ENCODE measurements around the gene PCDHB10.
A peak's percentile ranks its signal among the peaks of the same experiment; 100 is the strongest.
"Not testable (repeated sequence)": the region's sequence is repeated elsewhere in the genome, so short reads cannot be mapped to it uniquely, and the experiment has no call there.

The PCDHB10 gene

DNA sequence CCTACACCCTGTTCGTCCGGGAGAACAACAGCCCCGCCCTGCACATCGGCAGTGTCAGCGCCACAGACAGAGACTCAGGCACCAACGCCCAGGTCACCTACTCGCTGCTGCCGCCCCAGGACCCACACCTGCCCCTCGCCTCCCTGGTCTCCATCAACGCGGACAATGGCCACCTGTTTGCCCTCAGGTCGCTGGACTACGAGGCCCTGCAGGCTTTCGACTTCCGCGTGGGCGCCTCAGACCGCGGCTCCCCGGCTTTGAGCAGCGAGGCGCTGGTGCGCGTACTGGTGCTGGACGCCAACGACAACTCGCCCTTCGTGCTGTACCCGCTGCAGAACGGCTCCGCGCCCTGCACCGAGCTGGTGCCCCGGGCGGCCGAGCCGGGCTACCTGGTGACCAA, 3.5 kb upstream of the PCDHB10 start:
- DNase-seq (ENCODE audit: low read depth), result not testable (repeated sequence)

DNA sequence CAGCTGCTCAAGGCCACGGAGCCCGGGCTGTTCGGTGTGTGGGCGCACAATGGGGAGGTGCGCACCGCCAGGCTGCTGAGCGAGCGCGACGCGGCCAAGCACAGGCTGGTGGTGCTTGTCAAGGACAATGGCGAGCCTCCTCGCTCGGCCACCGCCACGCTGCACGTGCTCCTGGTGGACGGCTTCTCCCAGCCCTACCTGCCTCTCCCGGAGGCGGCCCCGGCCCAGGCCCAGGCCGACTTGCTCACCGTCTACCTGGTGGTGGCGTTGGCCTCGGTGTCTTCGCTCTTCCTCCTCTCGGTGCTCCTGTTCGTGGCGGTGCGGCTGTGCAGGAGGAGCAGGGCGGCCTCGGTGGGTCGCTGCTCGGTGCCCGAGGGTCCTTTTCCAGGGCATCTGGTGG, 3.0 kb upstream of the PCDHB10 start:
- not testable (repeated sequence) for DNase-seq (ENCODE audit: low read depth)

DNA sequence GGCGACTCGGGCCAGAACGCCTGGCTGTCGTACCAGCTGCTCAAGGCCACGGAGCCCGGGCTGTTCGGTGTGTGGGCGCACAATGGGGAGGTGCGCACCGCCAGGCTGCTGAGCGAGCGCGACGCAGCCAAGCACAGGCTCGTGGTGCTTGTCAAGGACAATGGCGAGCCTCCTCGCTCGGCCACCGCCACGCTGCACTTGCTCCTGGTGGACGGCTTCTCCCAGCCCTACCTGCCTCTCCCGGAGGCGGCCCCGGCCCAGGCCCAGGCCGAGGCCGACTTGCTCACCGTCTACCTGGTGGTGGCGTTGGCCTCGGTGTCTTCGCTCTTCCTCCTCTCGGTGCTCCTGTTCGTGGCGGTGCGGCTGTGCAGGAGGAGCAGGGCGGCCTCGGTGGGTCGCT, 2.2 kb downstream of the PCDHB10 start:
- not testable (repeated sequence) for DNase-seq (ENCODE audit: low read depth)

DNA sequence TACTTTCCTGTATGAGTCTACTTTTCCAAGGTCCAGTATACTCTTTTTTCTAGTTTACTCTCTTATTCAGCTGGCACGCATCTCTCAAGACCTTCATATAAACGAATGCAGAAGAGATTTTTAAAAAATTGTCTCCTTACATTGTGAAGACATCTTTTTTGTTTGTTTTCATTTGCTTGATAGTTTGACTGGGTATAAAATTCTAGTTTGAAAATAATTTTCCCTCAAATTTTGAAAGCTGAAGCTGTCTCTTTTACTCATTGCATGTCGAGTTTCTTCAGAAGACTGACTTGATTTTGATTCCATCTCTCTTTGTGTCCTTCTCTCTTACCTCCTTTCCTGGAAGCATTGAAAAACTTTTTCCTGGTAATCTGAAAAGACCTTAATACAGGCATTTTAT, 4.2 kb downstream of the PCDHB10 start:
- DNase-seq (ENCODE audit: low read depth), result no peak

DNA sequence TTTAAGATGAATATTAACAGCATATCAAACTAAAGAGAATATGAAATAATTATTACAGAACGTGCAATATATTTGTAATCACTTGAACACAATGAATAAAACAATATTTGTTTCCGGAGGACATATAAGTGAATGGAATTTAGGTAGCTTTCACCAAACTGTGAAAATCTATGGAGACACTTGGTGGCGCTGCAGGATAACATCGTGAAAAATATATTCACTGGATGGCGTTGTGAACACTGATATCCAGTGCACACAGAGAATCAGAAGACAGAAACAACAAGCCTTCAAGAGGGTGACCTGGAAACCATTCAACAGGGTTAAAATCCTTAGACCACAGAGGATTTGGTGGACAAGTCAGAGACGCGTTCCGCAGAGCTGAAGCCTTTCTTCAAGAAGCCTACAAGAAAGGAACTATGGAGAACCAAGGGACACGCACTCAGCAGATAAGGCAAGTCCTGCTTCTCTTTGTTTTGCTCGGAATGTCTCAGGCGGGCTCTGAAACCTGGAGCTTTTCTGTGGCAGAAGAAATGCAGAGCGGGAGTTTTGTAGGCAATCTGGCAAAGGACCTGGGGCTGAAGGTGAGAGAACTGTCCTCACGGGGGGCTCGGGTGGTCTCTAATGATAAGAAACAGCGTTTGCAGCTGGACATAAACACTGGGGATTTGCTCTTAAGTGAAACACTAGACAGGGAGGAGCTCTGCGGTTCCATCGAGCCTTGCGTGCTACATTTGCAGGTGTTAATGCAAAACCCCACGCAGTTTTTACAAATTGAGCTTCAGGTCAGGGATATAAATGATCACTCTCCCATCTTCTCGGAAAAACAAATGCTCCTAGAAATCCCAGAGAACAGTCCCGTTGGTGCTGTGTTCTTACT, 7.4 kb downstream of the PCDHB10 start, which contains the start of gene PCDHB11:
PCDHB11 (plus strand) TSS at position 269 of the 877 bp plus-strand sequence; CDS start at position 417, 148 bp downstream.
- no peak for DNase-seq (ENCODE audit: low read depth)

DNA sequence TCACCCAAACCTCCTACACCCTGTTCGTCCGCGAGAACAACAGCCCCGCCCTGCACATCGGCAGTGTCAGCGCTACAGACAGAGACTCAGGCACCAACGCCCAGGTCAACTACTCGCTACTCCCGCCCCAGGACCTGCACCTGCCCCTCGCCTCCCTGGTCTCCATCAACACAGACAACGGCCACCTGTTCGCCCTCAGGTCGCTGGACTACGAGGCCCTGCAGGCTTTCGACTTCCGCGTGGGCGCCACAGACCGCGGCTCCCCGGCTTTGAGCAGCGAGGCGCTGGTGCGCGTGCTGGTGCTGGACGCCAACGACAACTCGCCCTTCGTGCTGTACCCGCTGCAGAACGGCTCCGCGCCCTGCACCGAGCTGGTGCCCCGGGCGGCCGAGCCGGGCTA, 9.0 kb downstream of the PCDHB10 start:
- not testable (repeated sequence) for DNase-seq (ENCODE audit: low read depth)

DNA sequence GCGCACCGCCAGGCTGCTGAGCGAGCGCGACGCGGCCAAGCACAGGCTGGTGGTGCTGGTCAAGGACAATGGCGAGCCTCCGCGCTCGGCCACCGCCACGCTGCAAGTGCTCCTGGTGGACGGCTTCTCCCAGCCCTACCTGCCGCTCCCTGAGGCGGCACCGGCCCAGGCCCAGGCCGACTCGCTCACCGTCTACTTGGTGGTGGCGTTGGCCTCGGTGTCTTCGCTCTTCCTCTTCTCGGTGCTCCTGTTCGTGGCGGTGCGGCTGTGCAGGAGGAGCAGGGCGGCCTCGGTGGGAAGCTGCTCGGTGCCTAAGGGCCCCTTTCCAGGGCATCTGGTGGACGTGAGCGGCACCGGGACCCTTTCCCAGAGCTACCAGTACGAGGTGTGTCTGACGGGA, 9.5 kb downstream of the PCDHB10 start:
- not testable (repeated sequence) for DNase-seq (ENCODE audit: low read depth)

DNA sequence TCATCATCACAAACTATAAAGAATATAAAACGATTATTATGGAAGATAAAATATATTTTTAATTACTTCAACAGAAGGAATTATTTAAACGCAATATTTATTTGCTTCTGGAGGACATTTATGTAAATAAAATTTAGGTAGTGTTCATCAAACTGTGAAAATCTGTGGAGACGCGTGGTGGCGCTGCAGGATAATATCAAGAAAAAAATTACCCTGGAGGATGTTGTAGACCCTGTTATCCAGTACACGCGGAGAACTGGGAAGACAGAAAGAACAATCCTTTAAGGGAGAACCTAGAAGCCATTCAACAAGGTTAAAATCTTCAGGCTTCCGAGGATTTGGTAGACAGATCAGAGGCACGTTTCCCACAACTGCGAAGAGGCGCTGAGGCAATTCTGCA, 16.3 kb downstream of the PCDHB10 start, which contains the start of gene PCDHB12:
PCDHB12 (plus strand) TSS at position 242 of the 400 bp plus-strand sequence. CDS start 189 bp downstream, outside the sequence.
- DNase-seq (ENCODE audit: low read depth), result no peak

DNA sequence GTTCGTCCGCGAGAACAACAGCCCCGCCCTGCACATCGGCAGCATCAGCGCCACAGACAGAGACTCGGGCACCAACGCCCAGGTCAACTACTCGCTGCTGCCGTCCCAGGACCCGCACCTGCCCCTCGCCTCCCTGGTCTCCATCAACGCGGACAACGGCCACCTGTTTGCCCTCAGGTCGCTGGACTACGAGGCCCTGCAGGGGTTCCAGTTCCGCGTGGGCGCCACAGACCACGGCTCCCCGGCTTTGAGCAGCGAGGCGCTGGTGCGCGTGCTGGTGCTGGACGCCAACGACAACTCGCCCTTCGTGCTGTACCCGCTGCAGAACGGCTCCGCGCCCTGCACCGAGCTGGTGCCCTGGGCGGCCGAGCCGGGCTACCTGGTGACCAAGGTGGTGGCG, 18.1 kb downstream of the PCDHB10 start:
- DNase-seq (ENCODE audit: low read depth), result not testable (repeated sequence)

DNA sequence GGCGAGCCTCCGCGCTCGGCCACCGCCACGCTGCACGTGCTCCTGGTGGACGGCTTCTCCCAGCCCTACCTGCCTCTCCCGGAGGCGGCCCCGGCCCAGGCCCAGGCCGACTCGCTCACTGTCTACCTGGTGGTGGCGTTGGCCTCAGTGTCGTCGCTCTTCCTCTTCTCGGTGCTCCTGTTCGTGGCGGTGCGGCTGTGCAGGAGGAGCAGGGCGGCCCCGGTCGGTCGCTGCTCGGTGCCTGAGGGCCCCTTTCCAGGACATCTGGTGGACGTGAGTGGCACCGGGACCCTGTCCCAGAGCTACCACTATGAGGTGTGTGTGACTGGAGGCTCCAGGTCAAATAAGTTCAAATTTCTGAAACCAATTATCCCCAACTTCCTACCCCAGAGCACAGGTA, 18.7 kb downstream of the PCDHB10 start:
- DNase-seq (ENCODE audit: low read depth), result not testable (repeated sequence)

DNA sequence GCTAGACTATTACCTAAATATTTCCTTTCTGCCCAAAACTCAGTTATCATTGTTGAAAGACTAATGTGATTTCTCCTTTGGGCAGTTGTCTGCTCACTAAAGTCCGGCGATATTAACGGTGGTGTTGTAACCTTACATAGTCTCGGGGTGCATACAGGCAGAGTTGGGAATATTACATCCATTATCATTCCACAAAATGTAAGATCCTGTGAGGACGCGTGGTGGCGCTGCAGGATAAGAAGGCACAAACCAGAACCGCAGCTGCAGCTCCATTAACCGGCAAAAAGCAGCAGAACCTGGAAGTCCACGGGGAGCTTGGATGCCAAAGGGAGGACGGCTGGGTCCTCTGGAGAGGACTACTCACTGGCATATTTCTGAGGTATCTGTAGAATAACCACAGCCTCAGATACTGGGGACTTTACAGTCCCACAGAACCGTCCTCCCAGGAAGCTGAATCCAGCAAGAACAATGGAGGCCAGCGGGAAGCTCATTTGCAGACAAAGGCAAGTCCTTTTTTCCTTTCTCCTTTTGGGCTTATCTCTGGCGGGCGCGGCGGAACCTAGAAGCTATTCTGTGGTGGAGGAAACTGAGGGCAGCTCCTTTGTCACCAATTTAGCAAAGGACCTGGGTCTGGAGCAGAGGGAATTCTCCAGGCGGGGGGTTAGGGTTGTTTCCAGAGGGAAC, 21.6 kb downstream of the PCDHB10 start, which contains the start of gene PCDHB13:
PCDHB13 (plus strand) TSS at position 264 of the 684 bp plus-strand sequence; CDS start at position 469, 205 bp downstream.
- not testable (repeated sequence) for DNase-seq (ENCODE audit: low read depth)

DNA sequence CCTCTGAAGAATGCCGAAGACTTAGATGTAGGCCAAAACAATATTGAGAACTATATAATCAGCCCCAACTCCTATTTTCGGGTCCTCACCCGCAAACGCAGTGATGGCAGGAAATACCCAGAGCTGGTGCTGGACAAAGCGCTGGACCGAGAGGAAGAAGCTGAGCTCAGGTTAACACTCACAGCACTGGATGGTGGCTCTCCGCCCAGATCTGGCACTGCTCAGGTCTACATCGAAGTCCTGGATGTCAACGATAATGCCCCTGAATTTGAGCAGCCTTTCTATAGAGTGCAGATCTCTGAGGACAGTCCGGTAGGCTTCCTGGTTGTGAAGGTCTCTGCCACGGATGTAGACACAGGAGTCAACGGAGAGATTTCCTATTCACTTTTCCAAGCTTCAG, 22.4 kb downstream of the PCDHB10 start:
- not testable (repeated sequence) for DNase-seq (ENCODE audit: low read depth)

DNA sequence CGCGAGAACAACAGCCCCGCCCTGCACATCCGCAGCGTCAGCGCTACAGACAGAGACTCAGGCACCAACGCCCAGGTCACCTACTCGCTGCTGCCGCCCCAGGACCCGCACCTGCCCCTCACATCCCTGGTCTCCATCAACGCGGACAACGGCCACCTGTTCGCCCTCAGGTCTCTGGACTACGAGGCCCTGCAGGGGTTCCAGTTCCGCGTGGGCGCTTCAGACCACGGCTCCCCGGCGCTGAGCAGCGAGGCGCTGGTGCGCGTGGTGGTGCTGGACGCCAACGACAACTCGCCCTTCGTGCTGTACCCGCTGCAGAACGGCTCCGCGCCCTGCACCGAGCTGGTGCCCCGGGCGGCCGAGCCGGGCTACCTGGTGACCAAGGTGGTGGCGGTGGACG, 23.4 kb downstream of the PCDHB10 start:
- DNase-seq (ENCODE audit: low read depth), result not testable (repeated sequence)

DNA sequence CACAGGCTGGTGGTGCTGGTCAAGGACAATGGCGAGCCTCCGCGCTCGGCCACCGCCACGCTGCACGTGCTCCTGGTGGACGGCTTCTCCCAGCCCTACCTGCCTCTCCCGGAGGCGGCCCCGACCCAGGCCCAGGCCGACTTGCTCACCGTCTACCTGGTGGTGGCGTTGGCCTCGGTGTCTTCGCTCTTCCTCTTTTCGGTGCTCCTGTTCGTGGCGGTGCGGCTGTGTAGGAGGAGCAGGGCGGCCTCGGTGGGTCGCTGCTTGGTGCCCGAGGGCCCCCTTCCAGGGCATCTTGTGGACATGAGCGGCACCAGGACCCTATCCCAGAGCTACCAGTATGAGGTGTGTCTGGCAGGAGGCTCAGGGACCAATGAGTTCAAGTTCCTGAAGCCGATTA, 23.9 kb downstream of the PCDHB10 start:
- DNase-seq (ENCODE audit: low read depth), result not testable (repeated sequence)

DNA sequence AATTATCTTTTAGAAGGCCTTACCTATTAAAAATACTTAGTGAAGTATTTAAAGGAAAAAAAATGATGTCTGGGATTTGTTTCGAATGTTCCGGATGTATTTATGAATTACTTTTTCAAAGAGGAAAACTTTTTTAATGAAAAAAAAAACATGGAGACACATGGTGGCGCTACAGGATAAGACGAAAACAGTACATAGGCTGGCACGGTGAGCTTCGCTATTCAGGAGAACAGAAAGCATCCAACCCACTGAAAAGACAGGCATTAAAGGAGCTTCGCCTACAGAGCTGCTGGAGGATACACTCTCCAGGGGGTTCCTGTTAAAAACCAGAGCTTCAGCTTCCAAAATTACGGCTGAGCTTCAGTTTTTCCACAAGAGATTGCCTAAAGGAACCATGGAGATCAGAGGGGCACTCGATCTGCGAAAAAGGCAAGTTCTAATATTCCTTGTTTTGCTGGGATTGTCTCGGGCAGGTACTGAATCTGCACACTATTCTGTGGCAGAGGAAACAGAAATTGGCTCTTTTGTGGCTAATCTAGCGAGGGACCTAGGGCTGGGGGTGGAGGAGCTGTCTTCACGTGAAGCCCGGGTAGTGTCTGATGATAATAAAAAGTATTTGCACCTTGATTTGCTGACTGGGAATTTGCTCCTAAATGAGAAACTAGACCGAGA, 31.1 kb downstream of the PCDHB10 start, which contains the start of gene PCDHB14:
PCDHB14 (plus strand) TSS at position 232 of the 672 bp plus-strand sequence; CDS start at position 395, 163 bp downstream.
- DNase-seq (ENCODE audit: low read depth), result peak; percentile 40

DNA sequence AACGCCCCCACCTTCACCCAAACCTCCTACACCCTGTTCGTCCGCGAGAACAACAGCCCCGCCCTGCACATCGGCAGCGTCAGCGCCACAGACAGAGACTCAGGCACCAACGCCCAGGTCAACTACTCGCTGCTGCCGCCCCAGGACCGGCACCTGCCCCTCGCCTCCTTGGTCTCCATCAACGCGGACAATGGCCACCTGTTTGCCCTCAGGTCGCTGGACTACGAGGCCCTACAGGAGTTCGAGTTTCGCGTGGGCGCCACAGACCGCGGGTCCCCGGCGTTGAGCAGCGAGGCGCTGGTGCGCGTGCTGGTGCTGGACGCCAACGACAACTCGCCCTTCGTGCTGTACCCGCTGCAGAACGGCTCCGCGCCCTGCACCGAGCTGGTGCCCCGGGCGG, 32.7 kb downstream of the PCDHB10 start:
- DNase-seq (ENCODE audit: low read depth), result not testable (repeated sequence)

DNA sequence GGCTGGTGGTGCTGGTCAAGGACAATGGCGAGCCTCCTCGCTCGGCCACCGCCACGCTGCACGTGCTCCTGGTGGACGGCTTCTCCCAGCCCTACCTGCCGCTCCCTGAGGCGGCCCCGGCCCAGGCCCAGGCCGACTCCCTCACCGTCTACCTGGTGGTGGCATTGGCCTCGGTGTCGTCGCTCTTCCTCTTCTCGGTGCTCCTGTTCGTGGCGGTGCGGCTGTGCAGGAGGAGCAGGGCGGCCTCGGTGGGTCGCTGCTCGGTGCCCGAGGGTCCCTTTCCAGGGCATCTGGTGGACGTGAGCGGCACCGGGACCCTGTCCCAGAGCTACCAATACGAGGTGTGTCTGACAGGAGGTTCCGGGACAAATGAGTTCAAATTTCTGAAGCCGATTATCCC, 33.3 kb downstream of the PCDHB10 start:
- DNase-seq (ENCODE audit: low read depth), result not testable (repeated sequence)

DNA sequence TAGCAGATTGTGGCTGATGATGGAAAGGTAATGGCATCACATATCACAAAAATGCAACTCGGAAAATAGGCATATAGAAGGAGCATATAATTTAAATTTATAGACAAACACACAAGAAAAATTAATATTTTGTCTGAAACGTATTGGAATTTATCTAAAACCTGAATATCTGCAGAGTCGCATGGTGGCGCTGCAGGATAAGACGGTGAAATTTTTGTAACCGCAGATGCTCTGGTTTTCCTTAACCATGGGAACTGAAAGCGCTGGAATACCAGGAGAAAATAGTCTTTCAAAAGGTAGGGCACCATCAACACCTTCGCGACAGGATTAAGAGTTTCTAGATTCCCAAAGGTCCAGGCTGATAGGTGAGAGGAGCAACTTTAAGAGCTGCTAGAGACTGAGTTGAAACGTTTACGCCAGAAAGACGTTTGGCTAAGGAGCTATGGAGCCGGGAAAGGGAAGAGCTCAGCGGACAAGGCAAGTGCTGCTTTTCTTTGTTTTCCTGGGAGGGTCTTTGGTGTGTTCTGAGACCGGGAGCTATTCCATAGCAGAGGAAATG, 42.0 kb downstream of the PCDHB10 start:
- DNase-seq (ENCODE audit: low read depth), result no peak

DNA sequence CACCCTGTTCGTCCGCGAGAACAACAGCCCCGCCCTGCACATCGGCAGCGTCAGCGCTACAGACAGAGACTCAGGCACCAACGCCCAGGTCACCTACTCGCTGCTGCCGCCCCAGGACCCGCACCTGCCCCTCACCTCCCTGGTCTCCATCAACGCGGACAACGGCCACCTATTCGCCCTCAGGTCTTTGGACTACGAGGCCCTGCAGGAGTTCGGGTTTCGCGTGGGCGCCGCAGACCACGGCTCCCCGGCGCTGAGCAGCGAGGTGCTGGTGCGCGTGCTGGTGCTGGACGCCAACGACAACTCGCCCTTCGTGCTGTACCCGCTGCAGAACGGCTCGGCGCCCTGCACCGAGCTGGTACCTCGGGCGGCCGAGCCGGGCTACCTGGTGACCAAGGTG, 43.8 kb downstream of the PCDHB10 start:
- DNase-seq (ENCODE audit: low read depth), result not testable (repeated sequence)

DNA sequence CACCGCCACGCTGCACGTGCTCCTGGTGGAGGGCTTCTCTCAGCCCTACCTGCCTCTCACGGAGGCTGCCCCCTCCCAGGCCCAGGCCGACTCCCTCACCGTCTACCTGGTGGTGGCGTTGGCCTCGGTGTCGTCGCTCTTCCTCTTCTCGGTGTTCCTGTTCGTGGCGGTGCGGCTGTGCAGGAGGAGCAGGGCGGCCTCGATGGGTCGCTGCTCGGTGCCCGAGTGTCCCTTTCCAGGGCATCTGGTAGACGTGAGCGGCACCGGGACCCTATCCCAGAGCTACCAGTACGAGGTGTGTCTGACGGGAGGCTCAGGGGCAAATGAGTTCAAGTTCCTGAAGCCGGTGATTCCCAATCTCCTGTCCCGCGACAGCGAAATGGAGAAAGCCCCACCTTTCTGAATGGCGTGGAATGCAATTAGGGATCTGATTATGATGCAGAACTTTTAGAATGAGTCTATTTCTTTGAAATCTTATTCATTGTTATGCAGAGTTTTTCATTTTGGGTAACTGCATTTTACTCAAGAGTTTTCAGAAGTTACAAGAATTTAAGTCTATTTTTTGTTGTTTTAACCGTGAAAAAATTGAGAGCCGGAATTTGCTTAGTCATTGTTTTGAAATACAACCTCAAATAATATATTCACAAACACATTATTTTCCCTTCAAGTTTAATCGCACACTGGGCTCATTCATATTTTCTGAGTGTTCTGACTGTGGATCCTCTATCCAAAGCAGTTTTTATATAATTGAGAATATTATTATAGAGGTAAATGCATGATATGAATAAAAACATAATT, 44.6 kb downstream of the PCDHB10 start:
- no peak for DNase-seq (ENCODE audit: low read depth)

DNA sequence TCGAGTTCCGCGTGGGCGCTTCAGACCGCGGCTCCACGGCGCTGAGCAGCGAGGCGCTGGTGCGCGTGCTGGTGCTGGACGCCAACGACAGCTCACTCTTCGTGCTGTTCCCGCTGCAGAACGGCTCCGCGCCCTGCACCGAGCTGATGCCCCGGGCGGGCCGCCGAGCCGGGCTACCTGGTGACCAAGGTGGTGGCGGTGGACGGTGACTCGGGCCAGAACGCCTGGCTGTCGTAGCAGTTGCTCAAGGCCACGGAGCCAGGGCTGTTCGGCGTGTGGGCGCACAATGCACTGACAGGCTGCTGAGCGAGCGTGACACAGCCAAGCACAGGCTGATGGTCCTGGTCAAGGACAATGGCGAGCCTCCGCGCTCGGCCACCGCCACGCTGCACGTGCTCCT, 49.3 kb downstream of the PCDHB10 start:
- no peak for DNase-seq (ENCODE audit: low read depth)

All from HS-5 (cell line).